HG02759 (cell line): Measurements from ENCODE around the gene PCNX3.
"Not testable (repeated sequence)": the region's sequence is repeated elsewhere in the genome, so short reads cannot be mapped to it uniquely, and the experiment has no call there.

Source experiments
- ATAC-seq: cut with Tn5 transposase; IDR thresholded peaks from one replicate; pipeline ENCODE4 v1.9.1; 2021; ENCODE audit warnings: mild to moderate bottlenecking, moderate library complexity; ENCODE audit not compliant: unreplicated experiment

Gene PCNX3

DNA sequence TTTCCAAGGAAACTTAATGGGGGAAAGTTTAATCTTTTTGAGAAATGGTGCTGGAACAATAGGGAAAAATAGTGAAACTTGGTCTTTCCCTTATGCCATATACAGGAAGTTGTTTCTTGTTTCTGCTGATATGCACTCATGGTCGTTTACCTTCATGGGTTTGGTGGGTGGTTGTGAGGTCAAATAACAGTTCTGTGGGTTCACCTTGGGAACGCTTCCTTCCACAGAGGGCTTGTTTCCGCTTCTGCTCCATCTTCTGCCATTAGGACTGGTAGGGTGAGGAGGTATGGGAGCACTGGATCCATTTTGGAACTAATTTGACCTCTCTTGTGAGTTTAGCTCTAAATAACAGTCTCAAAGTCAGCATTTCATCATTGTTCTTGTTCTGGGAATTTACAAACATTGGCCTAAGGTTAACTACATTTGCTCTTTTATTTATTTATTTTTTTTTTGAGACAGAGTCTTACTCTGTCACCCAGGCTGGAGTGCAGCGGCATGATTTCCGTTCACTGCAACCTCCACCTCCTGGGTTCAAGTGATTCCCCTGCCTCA is 64.7 kb downstream of the PCNX3 start:
- ATAC-seq: no peak

DNA sequence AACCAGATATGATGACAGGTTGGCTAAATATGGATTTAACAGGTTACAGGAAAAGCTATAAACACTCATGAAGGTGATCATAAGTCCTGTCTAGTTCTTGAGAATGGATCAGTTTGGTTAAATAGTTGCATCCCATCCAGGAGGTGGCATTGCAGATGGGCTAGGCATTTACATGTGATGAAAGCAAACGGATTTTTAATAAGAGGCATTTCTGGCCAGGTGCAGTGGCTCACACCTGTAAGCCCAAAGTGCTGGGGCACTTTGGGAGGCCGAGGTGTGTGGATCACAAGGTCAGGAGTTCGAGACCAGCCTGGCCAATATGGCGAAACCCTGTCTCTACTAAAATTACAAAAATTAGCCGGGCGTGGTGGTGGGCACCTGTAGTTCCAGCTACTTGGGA is 67.9 kb downstream of the PCNX3 start:
- ATAC-seq: not testable (repeated sequence)

DNA sequence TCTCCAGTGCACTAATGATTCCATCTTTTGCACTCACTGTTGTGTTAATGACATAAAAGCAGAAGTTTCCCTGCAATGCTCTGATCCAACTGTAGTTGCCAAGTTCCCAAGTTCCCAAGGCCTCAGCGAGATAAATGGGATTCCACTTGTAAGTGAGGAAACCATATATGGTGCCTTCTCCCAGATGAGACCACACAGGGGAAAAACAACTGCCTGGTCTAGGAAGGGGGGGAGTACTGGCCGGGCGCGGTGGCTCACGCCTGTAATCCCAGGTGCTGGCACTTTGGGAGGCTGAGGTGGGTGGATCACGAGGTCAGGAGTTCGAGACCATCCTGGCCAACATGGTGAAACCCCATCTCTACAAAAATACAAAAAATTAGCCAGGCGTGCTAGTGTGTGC is 70.4 kb downstream of the PCNX3 start:
- no peak for ATAC-seq
